Upper lobe of right lung (tissue), 1 donor: Measurements from ENCODE around the gene PLXDC1. TPM values are rescaled to one million over a fixed set of nuclear protein-coding genes. Genes with fewer than 3 reads are reported as not detected.
A peak's percentile ranks its signal among the peaks of the same experiment; 100 is the strongest.

Experiments used
- ATAC-seq: fragments of 200-7000 bp; cut with Tn5 transposase; one replicate; pipeline ENCODE4 v1.9.1; 2020; ENCODE audit warnings: mild to moderate bottlenecking, moderate library complexity
- DNase-seq: peaks from one replicate; pipeline ENCODE4 v3.0.0-alpha.2; 2020
- H3K27ac ChIP-seq: fragments of 200-600 bp; one replicate; pipeline ENCODE4 v1.8.0; 2022
- H3K27me3 ChIP-seq: fragments of 200-600 bp; one replicate; pipeline ENCODE4 v1.8.0; 2022; ENCODE audit warnings: mild to moderate bottlenecking
- H3K36me3 ChIP-seq: fragments of 200-600 bp; one replicate; pipeline ENCODE4 v1.8.0; 2022
- H3K4me1 ChIP-seq: fragments of 200-600 bp; one replicate; pipeline ENCODE4 v1.8.0; 2022
- H3K4me3 ChIP-seq: fragments of 200-600 bp; one replicate; pipeline ENCODE4 v1.8.0; 2022; ENCODE audit warnings: mild to moderate bottlenecking
- H3K9me3 ChIP-seq: fragments of 200-600 bp; one replicate; pipeline ENCODE4 v1.8.0; 2022
- intact Hi-C: fragments of 100-400 bp; cut with DNase I; formaldehyde crosslinking; loops from one replicate; pipeline ENCODE4 v1.11.0; 2022
- total RNA-seq: library from RNA; stranded (reverse); fragmentation: NEBNext Ultra II Directional; extraction: Animal tissue kit (Norgen Biotek cat#: 25700); gene quantifications from one replicate; pipeline ENCODE4 v1.2.1, GENCODE V29; 2021
- TF ChIP-seq, protein P1 (sequence below): fragments of 200-600 bp; IDR thresholded peaks from one replicate; pipeline ENCODE4 v1.8.0; 2022; ENCODE audit warnings: antibody characterized with exemption
- donor health status: DM: no; HTN: yes; CAD: no; lungs with severe emphysema.

The PLXDC1 gene
- total RNA-seq, 1 donor from 2014 or later: 14.4 TPM

DNA sequence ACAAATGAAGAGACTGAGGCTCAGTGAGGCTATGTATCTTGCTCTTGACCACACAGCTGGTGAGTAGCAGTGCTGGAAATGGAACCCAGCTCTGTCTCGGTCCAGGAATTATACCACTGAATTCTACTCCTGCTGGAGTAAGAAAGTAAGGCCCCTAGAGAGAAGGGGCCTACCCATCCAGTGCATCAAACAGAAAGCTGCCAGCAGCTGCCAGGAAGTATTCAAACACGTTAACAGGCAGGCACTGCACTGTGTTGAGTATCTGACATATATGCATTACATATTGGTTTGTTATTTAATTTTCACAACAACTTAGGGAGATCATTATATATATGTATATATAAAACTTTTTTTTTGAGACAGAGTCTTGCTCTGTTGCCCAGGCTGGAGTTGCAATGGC lies 10.5 kb upstream of the PLXDC1 start:
- intact Hi-C loops: no loop called here

DNA sequence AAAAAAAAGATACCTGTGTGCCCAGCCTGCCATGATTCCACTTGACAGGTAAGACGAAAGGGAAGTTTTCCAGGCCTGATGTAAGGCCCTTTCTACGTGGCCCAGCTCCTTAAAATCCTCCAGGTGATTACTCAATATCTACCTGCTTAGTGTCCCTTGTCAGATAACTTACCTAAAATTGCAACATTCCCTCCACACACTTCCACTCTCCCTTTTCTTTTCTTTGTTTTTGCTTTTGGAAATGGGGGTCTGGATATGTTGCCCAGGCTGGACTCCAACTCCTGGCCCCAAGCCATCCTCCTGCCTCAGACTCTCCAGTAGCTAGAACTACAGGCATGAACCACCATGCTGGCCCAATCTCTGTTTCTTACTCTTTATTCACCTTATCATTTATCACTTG lies 7.2 kb upstream of the PLXDC1 start:
- ATAC-seq: no peak
- H3K4me1 ChIP-seq: peaks cover 3% of the 10 kb centered on the region
- intact Hi-C loops: no loop called here

More for the DNA sequence above, 10.5 kb upstream of the PLXDC1 start:
- Histone ChIP-seq H3K4me3 (no peak overlapping the region), H3K36me3 (no peaks in the 10 kb centered on the region), H3K27me3 (no peaks in the 10 kb centered on the region), H3K9me3 (no peaks in the 10 kb centered on the region), H3K4me1 (peaks cover 13% of the 10 kb centered on the region), H3K27ac (no peak overlapping the region)
- TF ChIP-seq, protein P1, sequence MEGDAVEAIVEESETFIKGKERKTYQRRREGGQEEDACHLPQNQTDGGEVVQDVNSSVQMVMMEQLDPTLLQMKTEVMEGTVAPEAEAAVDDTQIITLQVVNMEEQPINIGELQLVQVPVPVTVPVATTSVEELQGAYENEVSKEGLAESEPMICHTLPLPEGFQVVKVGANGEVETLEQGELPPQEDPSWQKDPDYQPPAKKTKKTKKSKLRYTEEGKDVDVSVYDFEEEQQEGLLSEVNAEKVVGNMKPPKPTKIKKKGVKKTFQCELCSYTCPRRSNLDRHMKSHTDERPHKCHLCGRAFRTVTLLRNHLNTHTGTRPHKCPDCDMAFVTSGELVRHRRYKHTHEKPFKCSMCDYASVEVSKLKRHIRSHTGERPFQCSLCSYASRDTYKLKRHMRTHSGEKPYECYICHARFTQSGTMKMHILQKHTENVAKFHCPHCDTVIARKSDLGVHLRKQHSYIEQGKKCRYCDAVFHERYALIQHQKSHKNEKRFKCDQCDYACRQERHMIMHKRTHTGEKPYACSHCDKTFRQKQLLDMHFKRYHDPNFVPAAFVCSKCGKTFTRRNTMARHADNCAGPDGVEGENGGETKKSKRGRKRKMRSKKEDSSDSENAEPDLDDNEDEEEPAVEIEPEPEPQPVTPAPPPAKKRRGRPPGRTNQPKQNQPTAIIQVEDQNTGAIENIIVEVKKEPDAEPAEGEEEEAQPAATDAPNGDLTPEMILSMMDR: no peak
- DNase-seq: no peak
- ATAC-seq: no peak

DNA sequence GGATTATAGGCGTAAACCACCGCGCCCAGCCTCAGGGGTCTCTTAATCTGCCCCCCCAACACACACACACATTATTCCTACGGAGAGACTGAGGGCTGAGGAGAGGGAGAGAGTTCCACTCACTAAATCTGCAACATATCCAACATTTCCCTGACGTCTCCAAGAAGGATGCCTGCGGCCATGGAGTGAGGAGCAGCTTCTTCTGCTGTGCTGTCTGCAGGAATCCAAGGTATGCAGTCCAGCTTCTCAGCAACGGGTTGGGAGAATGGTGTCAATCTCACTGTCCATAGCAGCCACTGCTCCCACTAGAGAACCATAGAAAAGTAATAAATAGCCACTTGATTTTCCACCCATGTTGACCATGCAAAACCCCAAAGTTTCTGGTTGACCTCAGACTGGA lies 5.1 kb upstream of the PLXDC1 start:
- ATAC-seq (no peak), DNase-seq (no peak)
- intact Hi-C loops: no loop called here
- H3K4me3 ChIP-seq: no peak overlapping the region
- H3K27me3 ChIP-seq: no peaks in the 10 kb centered on the region
- H3K27ac ChIP-seq: no peak overlapping the region
- TF ChIP-seq, protein P1: no peak
- H3K9me3 ChIP-seq: no peaks in the 10 kb centered on the region
- no peaks in the 10 kb centered on the region for H3K36me3 ChIP-seq
- peaks cover 16% of the 10 kb centered on the region for H3K4me1 ChIP-seq

More for the DNA sequence above, 7.2 kb upstream of the PLXDC1 start:
- TF ChIP-seq, protein P1: no peak
- H3K4me3 ChIP-seq: no peak overlapping the region
- no peaks in the 10 kb centered on the region for H3K27me3 ChIP-seq
- no peak overlapping the region for H3K27ac ChIP-seq
- no peak for DNase-seq
- H3K36me3 ChIP-seq: no peaks in the 10 kb centered on the region
- no peaks in the 10 kb centered on the region for H3K9me3 ChIP-seq

DNA sequence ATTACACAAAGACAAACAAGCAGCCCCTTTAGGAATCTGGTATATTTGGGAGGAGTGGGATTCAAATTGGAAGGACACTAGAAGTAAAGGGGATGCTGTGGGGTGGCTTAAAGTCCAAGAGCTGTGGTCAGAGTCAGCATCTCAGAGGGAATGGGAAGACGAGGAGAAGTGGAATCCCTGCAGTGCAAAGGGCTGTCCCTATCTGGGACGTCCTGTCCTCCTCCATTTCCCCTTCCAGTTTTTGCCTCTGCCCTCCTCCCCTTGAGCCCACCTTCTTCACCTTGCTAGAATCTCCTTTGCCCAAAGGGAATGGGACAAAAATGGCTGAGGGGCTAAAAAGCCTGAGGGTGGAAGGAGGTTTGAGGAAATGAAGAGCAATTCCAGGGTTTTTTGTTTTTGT lies 4.2 kb upstream of the PLXDC1 start:
- no peak for ATAC-seq
- intact Hi-C loops: no loop called here
- H3K4me3 ChIP-seq: no peak overlapping the region
- DNase-seq: no peak
- H3K36me3 ChIP-seq: no peaks in the 10 kb centered on the region
- TF ChIP-seq, protein P1: no peak
- no peak overlapping the region for H3K27ac ChIP-seq
- H3K9me3 ChIP-seq: no peaks in the 10 kb centered on the region
- peaks cover 16% of the 10 kb centered on the region for H3K4me1 ChIP-seq
- peaks cover 2% of the 10 kb centered on the region for H3K27me3 ChIP-seq

DNA sequence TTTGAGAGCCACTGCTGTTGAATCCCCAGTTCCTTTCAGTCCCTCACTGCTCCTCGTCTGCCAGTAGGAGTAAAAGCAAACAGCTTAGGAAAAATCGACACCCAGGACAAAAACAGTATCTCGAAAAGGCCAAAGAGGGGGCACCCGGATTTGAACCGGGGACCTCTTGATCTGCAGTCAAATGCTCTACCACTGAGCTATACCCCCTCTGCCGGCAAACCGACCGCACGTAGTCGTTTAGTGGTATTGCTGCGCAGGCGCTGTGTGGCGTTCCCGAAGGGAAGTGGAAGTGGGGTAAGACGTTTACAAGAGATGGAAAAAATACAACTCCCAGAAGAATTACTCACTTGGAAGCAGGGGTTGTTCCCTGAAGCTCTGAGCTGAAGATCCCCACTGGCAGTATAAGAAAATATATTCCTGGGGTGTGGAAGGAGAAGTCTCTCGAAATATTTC lies 2.2 kb upstream of the PLXDC1 start:
- Histone ChIP-seq H3K4me1 (peaks cover 16% of the 10 kb centered on the region), H3K27ac (peak overlapping the region; percentile 85), H3K9me3 (no peaks in the 10 kb centered on the region), H3K27me3 (peaks cover 3% of the 10 kb centered on the region), H3K36me3 (no peaks in the 10 kb centered on the region), H3K4me3 (peak overlapping the region; percentile 67)
- ATAC-seq (peak; percentile 75), DNase-seq (peak; percentile 94)
- TF ChIP-seq, protein P1: no peak
- intact Hi-C loops: loop anchor here (5.0 kb wide), 1 partner anchor 171 kb away; no protein-coding TSS in a partner anchor
